GM23338 (cell line): ENCODE results near the gene KLC1. TPM values are rescaled to one million over a fixed set of nuclear protein-coding genes. Genes with fewer than 3 reads are reported as not detected.

Experiments used
- ATAC-seq: fragments of 200-7000 bp; cut with Tn5 transposase; 3 replicates; pipeline ENCODE4 v1.9.1; 2020
- DNase-seq: peaks from one replicate; pipeline ENCODE4 v3.0.0-alpha.2; 2015; ENCODE audit warnings: low spot score
- H2AFZ ChIP-seq: fragments of 200-600 bp; sonication (generic); 2 replicates; pipeline ENCODE4 v1.8.0; 2016; ENCODE audit warnings: antibody characterized with exemption, mild to moderate bottlenecking, moderate library complexity
- H3F3A ChIP-seq: fragments of 200-600 bp; sonication (generic); replicated peaks from 2 replicates; pipeline ENCODE4 v1.8.0; 2017; ENCODE audit warnings: antibody characterized with exemption, mixed run types, low read depth
- H3K27ac ChIP-seq: fragments of 200-600 bp; sonication (generic); 2 replicates; pipeline ENCODE4 v1.6.1; 2016; ENCODE audit warnings: low read depth
- H3K27me3 ChIP-seq: fragments of 200-600 bp; sonication (generic); 2 replicates; pipeline ENCODE4 v1.8.0; 2016; ENCODE audit warnings: mild to moderate bottlenecking, mixed run types, moderate library complexity; ENCODE audit not compliant: insufficient read depth
- H3K36me3 ChIP-seq: fragments of 200-600 bp; sonication (generic); 2 replicates; pipeline ENCODE4 v1.8.0; 2016; ENCODE audit warnings: mild to moderate bottlenecking; ENCODE audit not compliant: insufficient read depth
- H3K4me1 ChIP-seq: fragments of 200-600 bp; sonication (generic); 2 replicates; pipeline ENCODE4 v1.8.0; 2016; ENCODE audit warnings: mild to moderate bottlenecking, moderate library complexity; ENCODE audit not compliant: insufficient read depth
- H3K4me2 ChIP-seq: fragments of 200-600 bp; sonication (generic); 2 replicates; pipeline ENCODE4 v1.7.1; 2017; ENCODE audit warnings: mixed run types
- H3K4me3 ChIP-seq: fragments of 200-600 bp; sonication (generic); 2 replicates; pipeline ENCODE4 v1.6.1; 2016; ENCODE audit warnings: mixed run types
- H3K79me2 ChIP-seq: fragments of 200-600 bp; sonication (generic); replicated peaks from 2 replicates; pipeline ENCODE4 v1.8.0; 2017; ENCODE audit warnings: mild to moderate bottlenecking; ENCODE audit not compliant: insufficient read depth
- H3K9me2 ChIP-seq: fragments of 200-600 bp; sonication (generic); 2 replicates; pipeline ENCODE4 v1.8.0; 2017; ENCODE audit not compliant: insufficient read depth
- H4K20me1 ChIP-seq: fragments of 200-600 bp; sonication (generic); replicated peaks from 2 replicates; pipeline ENCODE4 v1.8.0; 2017; ENCODE audit warnings: mild to moderate bottlenecking; ENCODE audit not compliant: insufficient read depth
- H3K27ac Mint-ChIP-seq: 2 replicates; pipeline ENCODE4 v1.8.0; 2020; ENCODE audit warnings: inconsistent platforms, mild to moderate bottlenecking, moderate library complexity, mixed read lengths
- H3K27me3 Mint-ChIP-seq: 3 replicates; pipeline ENCODE4 v1.8.0; 2022; ENCODE audit warnings: low read depth, mild to moderate bottlenecking, moderate library complexity, mixed read lengths, inconsistent platforms; ENCODE audit not compliant: insufficient read depth, poor library complexity
- H3K36me3 Mint-ChIP-seq: 3 replicates; pipeline ENCODE4 v1.8.0; 2021; ENCODE audit warnings: low read depth, mild to moderate bottlenecking, inconsistent platforms, moderate library complexity, mixed read lengths
- H3K4me1 Mint-ChIP-seq: 3 replicates; pipeline ENCODE4 v1.8.0; 2020; ENCODE audit warnings: mild to moderate bottlenecking, inconsistent platforms, mixed read lengths
- H3K4me3 Mint-ChIP-seq: 3 replicates; pipeline ENCODE4 v1.8.0; 2021; ENCODE audit warnings: moderate library complexity, mild to moderate bottlenecking, inconsistent platforms, mixed read lengths
- H3K9me3 Mint-ChIP-seq: 3 replicates; pipeline ENCODE4 v1.8.0; 2020; ENCODE audit warnings: moderate library complexity, mild to moderate bottlenecking, inconsistent platforms, mixed read lengths
- CREB1 ChIP-seq: fragments of 250-450 bp; sonication (Bioruptor Pico); IDR thresholded peaks from 2 replicates; pipeline ENCODE4 v1.5.0; 2020; ENCODE audit warnings: low read depth, mild to moderate bottlenecking, moderate library complexity
- ETS1 ChIP-seq: IDR thresholded peaks from 2 replicates; pipeline ENCODE4 v1.6.1; 2016; ENCODE audit warnings: antibody characterized with exemption
- EZH2 ChIP-seq: fragments of 200-600 bp; sonication (generic); IDR thresholded peaks from one replicate; pipeline ENCODE4 v1.8.0; 2017; ENCODE audit warnings: antibody characterized with exemption, mild to moderate bottlenecking, low read depth; ENCODE audit not compliant: unreplicated experiment
- JUNB ChIP-seq: IDR thresholded peaks from one replicate; pipeline ENCODE4 v1.6.1; 2016; ENCODE audit warnings: antibody characterized with exemption; ENCODE audit not compliant: unreplicated experiment
- REST ChIP-seq: IDR thresholded peaks from one replicate; pipeline ENCODE4 v1.6.1; 2018; ENCODE audit warnings: antibody characterized with exemption; ENCODE audit not compliant: unreplicated experiment
- STAT1 ChIP-seq: IDR thresholded peaks from one replicate; pipeline ENCODE4 v1.6.1; 2016; ENCODE audit warnings: antibody characterized with exemption; ENCODE audit not compliant: unreplicated experiment
- ZNF114 ChIP-seq: fragments of 250-450 bp; sonication (Bioruptor Pico); IDR thresholded peaks from 2 replicates; pipeline ENCODE4 v1.5.0; 2020; ENCODE audit warnings: mild to moderate bottlenecking, moderate library complexity
- ZNF462 ChIP-seq: fragments of 250-450 bp; sonication (Bioruptor Pico); IDR thresholded peaks from 2 replicates; pipeline ENCODE4 v1.5.0; 2020; ENCODE audit warnings: mild to moderate bottlenecking, moderate library complexity
- polyA plus RNA-seq: library from polyadenylated mRNA; unstranded; fragments of >200 nt; fragmentation: Nextera tagmentation; extraction: Ambion mirVana; gene quantifications from 2 replicates; pipeline ENCODE4 v1.2.1, GENCODE V29; 2016
- total RNA-seq: library from RNA; depleted of rRNA; stranded (reverse); fragments of >200 nt; shearing (Covaris generic); gene quantifications from 2 replicates; pipeline ENCODE4 v1.2.3, GENCODE V29; 2014

Gene KLC1
- total and polyA plus RNA-seq, 2 experiments from 2014 or later = 165 to 308 TPM

- 0 out of 2 replicates have a peak overlapping the region, but pooled peaks have one; percentile 59 for H2AFZ ChIP-seq
- no peak for DNase-seq
- no peak overlapping the region for H3K27ac Mint-ChIP-seq
- no peak for TF ChIP-seq ETS1
- H3K4me2 ChIP-seq = no peak overlapping the region
- no peak overlapping the region for H3K4me3 ChIP-seq
- no peak overlapping the region for H3K4me3 Mint-ChIP-seq
- no peak for ATAC-seq
- peaks cover 9% of the 10 kb centered on the region; the same call in 2 of the 3 replicates for H3K4me1 Mint-ChIP-seq
- no peaks in the 10 kb centered on the region for H3K9me2 ChIP-seq
- no peaks in the 10 kb centered on the region for H3K9me3 Mint-ChIP-seq
- H3K27ac ChIP-seq = no peak overlapping the region
- no peaks in the 10 kb centered on the region; the same call in 2 of the 3 replicates for H3K36me3 Mint-ChIP-seq
- no peaks in the 10 kb centered on the region for H3K36me3 ChIP-seq
- H3K4me1 ChIP-seq = peaks cover 3% of the 10 kb centered on the region; the same call in 1 of the 2 replicates
- peaks cover 6% of the 10 kb centered on the region for H3K27me3 Mint-ChIP-seq
- no peaks in the 10 kb centered on the region for H4K20me1 ChIP-seq
- H3K27me3 ChIP-seq = no peaks in the 10 kb centered on the region
- 0 out of 2 replicates have a peak, but pooled peaks cover 11% of the 10 kb centered on the region for H3F3A ChIP-seq
- H3K79me2 ChIP-seq = peaks cover 4% of the 10 kb centered on the region
These were observed 4.2 kb upstream of the KLC1 start for GRCh38 chr14:103624860-103625259.

- Mint-ChIP-seq H3K4me3 (no peak overlapping the region), H3K9me3 (no peaks in the 10 kb centered on the region), H3K4me1 (peaks cover 13% of the 10 kb centered on the region), H3K36me3 (no peaks in the 10 kb centered on the region; the same call in 2 of the 3 replicates), H3K27me3 (peaks cover 6% of the 10 kb centered on the region), H3K27ac (no peak overlapping the region)
- Histone ChIP-seq H3K36me3 (no peaks in the 10 kb centered on the region), H3K27ac (no peak overlapping the region), H3K27me3 (no peaks in the 10 kb centered on the region), H3F3A (0 out of 2 replicates have a peak, but pooled peaks cover 11% of the 10 kb centered on the region), H4K20me1 (peaks cover 6% of the 10 kb centered on the region), H3K9me2 (no peaks in the 10 kb centered on the region), H3K4me2 (no peak overlapping the region), H3K4me1 (peaks cover 6% of the 10 kb centered on the region), H2AFZ (0 out of 2 replicates have a peak overlapping the region, but pooled peaks have one; percentile 59), H3K79me2 (peaks cover 10% of the 10 kb centered on the region), H3K4me3 (no peak overlapping the region)
- ATAC-seq (no peak), DNase-seq (no peak)
- no peak for TF ChIP-seq ETS1
- no peak for TF ChIP-seq REST
- TF ChIP-seq EZH2 = no peak
- no peak for TF ChIP-seq JUNB
- TF ChIP-seq ZNF462 = no peak
- TF ChIP-seq CREB1 (CRISPR knock-in tag) = no peak
- no peak for TF ChIP-seq STAT1
- no peak for TF ChIP-seq ZNF114
These were observed 3.5 kb upstream of the KLC1 start for GRCh38 chr14:103625356-103626095.
